GM10266 (cell line): ENCODE results near the gene TMEFF1.
A peak's percentile ranks its signal among the peaks of the same experiment; 100 is the strongest.

Source experiments
- DNase-seq: peaks from one replicate; pipeline ENCODE4 v3.0.0; 2012; ENCODE audit errors: extremely low spot score
- CTCF ChIP-seq: IDR thresholded peaks from 2 replicates; pipeline ENCODE4 v1.5.1; 2012; ENCODE audit warnings: mild to moderate bottlenecking, low read depth; ENCODE audit not compliant: control insufficient read depth, insufficient read depth; ENCODE audit errors: missing control alignments

TMEFF1 gene

DNA sequence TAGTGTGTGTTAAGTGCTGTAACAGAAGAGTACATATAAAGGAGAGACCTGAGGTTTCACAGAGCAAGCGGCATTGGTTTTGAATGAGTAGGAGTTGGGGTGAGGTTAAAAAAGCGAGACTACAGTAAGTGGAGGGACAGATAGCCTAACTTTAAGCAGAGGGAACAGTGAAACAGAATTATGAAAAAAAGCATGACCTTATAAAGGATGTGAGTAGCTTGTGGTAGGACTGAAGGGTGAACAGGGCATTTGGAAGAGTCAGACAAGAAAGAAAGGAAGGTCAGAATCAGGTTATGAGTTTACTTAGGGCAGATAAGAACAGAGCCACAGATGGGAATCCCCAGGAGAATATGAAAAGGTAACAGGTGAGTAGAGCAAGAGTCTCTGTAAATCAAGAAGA lies 23.5 kb upstream of the TMEFF1 start:
- no peak for TF ChIP-seq CTCF
- peak; percentile 49 for DNase-seq

- TF ChIP-seq CTCF = no peak
- no peak for DNase-seq
Measured at GRCh38 chr9:100452894-100453293, 20.1 kb upstream of the TMEFF1 start.

GRCh38 chr9:100455470-100455869 lies 17.5 kb upstream of the TMEFF1 start:
- DNase-seq = no peak
- no peak for TF ChIP-seq CTCF

DNA sequence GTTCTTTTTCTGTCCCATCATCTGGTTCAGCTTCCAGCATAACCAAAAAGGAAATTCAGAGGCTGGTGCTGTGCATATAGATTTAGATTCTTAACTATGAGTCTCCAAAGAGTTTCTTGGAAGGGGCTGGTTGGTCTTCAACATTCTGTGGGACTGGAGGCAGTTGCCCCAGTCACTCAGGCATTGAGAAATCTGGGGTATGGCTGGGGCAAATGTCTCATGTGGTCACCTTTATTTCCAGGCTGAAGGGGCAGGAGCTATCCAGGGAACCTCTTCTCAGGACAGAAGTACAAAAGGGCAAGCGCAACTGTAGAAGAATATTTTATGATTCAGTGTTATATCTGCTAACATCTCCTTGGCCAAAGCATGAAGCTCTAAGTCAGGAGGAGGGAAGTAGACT lies 15.4 kb upstream of the TMEFF1 start:
- no peak for TF ChIP-seq CTCF
- no peak for DNase-seq

GRCh38 chr9:100459963-100460362 lies 13.0 kb upstream of the TMEFF1 start:
- no peak for DNase-seq
- no peak for TF ChIP-seq CTCF

GRCh38 chr9:100465274-100465673 lies 7.7 kb upstream of the TMEFF1 start:
- no peak for DNase-seq
- no peak for TF ChIP-seq CTCF

GRCh38 chr9:100465761-100466160 lies 7.2 kb upstream of the TMEFF1 start:
- TF ChIP-seq CTCF = no peak
- DNase-seq = no peak
